HepG2 (cell line): Measurements from ENCODE around the gene TGIF1. TPM values are rescaled to one million over a fixed set of nuclear protein-coding genes. Genes with fewer than 3 reads are reported as not detected.

Experiments used
- ATAC-seq: fragments of 200-7000 bp; cut with Tn5 transposase; 3 replicates; pipeline ENCODE4 v1.9.1; 2020; ENCODE audit warnings: mild to moderate bottlenecking, moderate library complexity
- BruUV-seq: library from RNA; stranded (reverse); fragments of 400-500 nt; replicated peaks from 2 replicates; lab custom pipeline; 2021; lab: Mats Ljungman, UMichigan
- CTCF ChIA-PET: fragments of 300-600 bp; formaldehyde crosslinking; extraction: SDS; loops from one replicate; lab custom pipeline; 2021; ENCODE audit warnings: low total read pairs, inconsistent platforms, low intra/inter-chr PET ratio; lab: Yijun Ruan, JAX
- POLR2A ChIA-PET: fragments of 350-600 bp; sonication (Branson Sonifier 250); formaldehyde crosslinking; loops from one replicate; lab custom pipeline; 2020; ENCODE audit warnings: antibody characterized with exemption, inconsistent platforms; lab: Yijun Ruan, JAX
- DNase-seq: peaks from one replicate; pipeline ENCODE4 v3.0.0-alpha.2; 2015; ENCODE audit warnings: low spot score
- FAIRE-seq: peaks from 3 replicates; lab custom pipeline; 2011; peaks lifted over from hg19 to GRCh38; lab: Jason Lieb, UNC
- H2AFZ ChIP-seq: one replicate; pipeline ENCODE4 v1.6.1; 2011; ENCODE audit warnings: low read length, inconsistent platforms
- H3K27ac ChIP-seq: fragments of 300-600 bp; 3 replicates; pipeline ENCODE4 v1.8.0; 2011; ENCODE audit warnings: mixed run types, mild to moderate bottlenecking, mixed read lengths, low read length, inconsistent platforms; ENCODE audit not compliant: insufficient read depth; ENCODE audit errors: extremely low read length
- H3K27me3 ChIP-seq, 2 experiments: fragments of 200-600 bp in 1 of 2; 2 replicates in 1 of 2; 3 replicates in 1 of 2; pipeline versions ENCODE4 v1.6.0 to v1.8.0; 2011; ENCODE audit warnings: low read length in 2 of 2, mild to moderate bottlenecking in 2 of 2, moderate library complexity in 2 of 2, inconsistent platforms in 1 of 2; ENCODE audit not compliant: insufficient read depth in 2 of 2, control insufficient read depth in 1 of 2
- H3K36me3 ChIP-seq, 2 experiments: fragments of 200-600 bp in 1 of 2; replicated peaks in 1 of 2; 2 replicates in 1 of 2; 3 replicates in 1 of 2; pipeline versions ENCODE4 v1.5.1 to v1.8.0; 2011; ENCODE audit warnings: low read length in 2 of 2, inconsistent platforms in 1 of 2; ENCODE audit not compliant: insufficient read depth in 2 of 2, control insufficient read depth in 1 of 2
- H3K4me1 ChIP-seq: 2 replicates; pipeline ENCODE4 v1.5.1; 2012; ENCODE audit warnings: low read length, inconsistent platforms; ENCODE audit not compliant: insufficient read depth
- H3K4me2 ChIP-seq: 2 replicates; pipeline ENCODE4 v1.6.0; 2011; ENCODE audit warnings: low read depth, low read length, inconsistent platforms
- H3K4me3 ChIP-seq, 3 experiments: fragments of 200-600 bp in 1 of 3; sonication (generic), shearing (Covaris generic) in 1 of 3; replicated peaks in 1 of 3; 2 replicates each; pipeline ENCODE4 v1.5.1; 2011 to 2016; ENCODE audit warnings: low read length in 3 of 3, inconsistent platforms in 2 of 3, low read depth in 2 of 3, mild to moderate bottlenecking in 2 of 3, control low read depth in 1 of 3, mixed read lengths in 1 of 3; ENCODE audit not compliant: insufficient read depth in 1 of 3
- H3K79me2 ChIP-seq: one replicate; pipeline ENCODE4 v1.6.1; 2011; ENCODE audit warnings: low read length, inconsistent platforms; ENCODE audit not compliant: insufficient read depth
- H3K9ac ChIP-seq: 2 replicates; pipeline ENCODE4 v1.6.0; 2011; ENCODE audit warnings: mild to moderate bottlenecking, low read depth, low read length, inconsistent platforms; ENCODE audit not compliant: insufficient read depth
- H3K9me3 ChIP-seq: 2 replicates; pipeline ENCODE4 v1.5.1; 2012; ENCODE audit warnings: mild to moderate bottlenecking, low read length
- H4K20me1 ChIP-seq: 2 replicates; pipeline ENCODE4 v1.6.0; 2011; ENCODE audit warnings: inconsistent platforms, mild to moderate bottlenecking, low read length, moderate library complexity; ENCODE audit not compliant: insufficient read depth
- CAMTA2 ChIP-seq: sonication (generic); formaldehyde crosslinking; IDR thresholded peaks from 2 replicates; pipeline ENCODE4 v1.4.0; 2020; ENCODE audit warnings: mild to moderate bottlenecking, missing genetic modification reagents, borderline replicate concordance
- CENPX ChIP-seq: sonication (generic); formaldehyde crosslinking; IDR thresholded peaks from 2 replicates; pipeline ENCODE4 v1.9.0; 2021; ENCODE audit warnings: mild to moderate bottlenecking, missing genetic modification reagents, moderate library complexity
- EHMT2 ChIP-seq: fragments of 200-600 bp; sonication (generic); IDR thresholded peaks from 2 replicates; pipeline ENCODE4 v1.7.0; 2017; ENCODE audit warnings: antibody characterized with exemption, low read depth, low read length, borderline replicate concordance
- FOXA3 ChIP-seq: IDR thresholded peaks from 2 replicates; pipeline ENCODE4 v1.6.1; 2016; ENCODE audit warnings: missing genetic modification reagents, missing compliant biosample characterization
- FOXK2 ChIP-seq: fragments of 450-650 bp; IDR thresholded peaks from 2 replicates; pipeline ENCODE4 v1.6.1; 2016
- HHEX ChIP-seq: IDR thresholded peaks from 2 replicates; pipeline ENCODE4 v1.6.1; 2016; ENCODE audit warnings: control low read depth
- MAFF ChIP-seq: IDR thresholded peaks from 2 replicates; pipeline ENCODE4 v1.6.1; 2011; ENCODE audit warnings: low read depth, low read length, improper control_type of control experiment
- NFYB ChIP-seq: sonication (generic); formaldehyde crosslinking; IDR thresholded peaks from 2 replicates; pipeline ENCODE4 v1.4.0; 2020; ENCODE audit warnings: missing genetic modification reagents
- RFX3 ChIP-seq: IDR thresholded peaks from 2 replicates; pipeline ENCODE4 v1.6.1; 2016; ENCODE audit warnings: missing biosample characterization, missing genetic modification reagents
- SMARCE1 ChIP-seq: fragments of 450-650 bp; IDR thresholded peaks from 2 replicates; pipeline ENCODE4 v1.6.1; 2017; ENCODE audit warnings: borderline replicate concordance
- SOX5 ChIP-seq: IDR thresholded peaks from 2 replicates; pipeline ENCODE4 v1.6.1; 2016; ENCODE audit warnings: borderline replicate concordance
- SRF ChIP-seq: IDR thresholded peaks from 2 replicates; pipeline ENCODE4 v1.6.1; 2011; ENCODE audit warnings: mild to moderate bottlenecking, low read depth, low read length, moderate library complexity
- ZBTB34 ChIP-seq: sonication (generic); formaldehyde crosslinking; IDR thresholded peaks from 2 replicates; pipeline ENCODE4 v1.8.0; 2022; ENCODE audit warnings: mild to moderate bottlenecking, missing genetic modification reagents
- ZBTB42 ChIP-seq: sonication (generic); formaldehyde crosslinking; IDR thresholded peaks from 2 replicates; pipeline ENCODE4 v1.5.0; 2020; ENCODE audit warnings: mild to moderate bottlenecking, missing genetic modification reagents
- ZFP82 ChIP-seq: sonication (generic); formaldehyde crosslinking; IDR thresholded peaks from 2 replicates; pipeline ENCODE4 v1.5.1; 2020; ENCODE audit warnings: mild to moderate bottlenecking, missing genetic modification reagents, borderline replicate concordance
- ZNF253 ChIP-seq: sonication (generic); formaldehyde crosslinking; IDR thresholded peaks from 2 replicates; pipeline ENCODE4 v1.8.0; 2022; ENCODE audit warnings: mild to moderate bottlenecking, missing genetic modification reagents, borderline replicate concordance
- WGBS: methylation state at CpG from one replicate; pipeline ENCODE4 v1.1.6; 2017; ENCODE audit warnings: low lambda C conversion rate; 5-methylcytosine and 5-hydroxymethylcytosine counted together
- in situ Hi-C: cut with HindIII; loops from 2 replicates; pipeline ENCODE4 v1.10.0; 2017; ENCODE audit warnings: low pct_unique_long_range_greater_than_20kb; ENCODE audit not compliant: extremely low pct_ligation_motif_present
- intact Hi-C: fragments of 100-400 bp; cut with micrococcal nuclease; formaldehyde crosslinking; loops from one replicate; pipeline ENCODE4 v1.10.0; 2022; ENCODE audit not compliant: unreplicated experiment
- polyA plus RNA-seq, 8 experiments: library from polyadenylated mRNA; depleted of rRNA in 3 of 8; stranded (reverse) in 7 of 8; unstranded in 1 of 8; fragments of >200 nt; fragmentation: Illumina TruSeq in 4 of 8; extraction: Trizol in 4 of 8; gene quantifications; 2 replicates each; pipeline versions ENCODE4 v1.2.1 to v1.2.3, GENCODE V29; 2011 to 2016; ENCODE audit warnings: low read depth in 4 of 8, missing spikeins in 1 of 8, mixed read lengths in 1 of 8; ENCODE audit not compliant: insufficient read depth in 1 of 8
- total RNA-seq, 5 experiments: library from RNA; depleted of rRNA; stranded (reverse); fragments of >200 nt; fragmentation: Illumina TruSeq; extraction: Trizol; gene quantifications; 2 replicates each; pipeline ENCODE4 v1.2.3, GENCODE V29; 2016; ENCODE audit warnings: low read depth in 1 of 5
- TF ChIP-seq, protein P1 (sequence below): sonication (generic); formaldehyde crosslinking; IDR thresholded peaks from 2 replicates; pipeline ENCODE4 v1.4.0; 2020; ENCODE audit warnings: missing genetic modification reagents

TGIF1 gene
- total and polyA plus RNA-seq, 2 of the 13 experiments (the other 11 are each of a cell fraction or from before 2014, with no cell fraction given), result 50.0 to 76.1 TPM

DNA sequence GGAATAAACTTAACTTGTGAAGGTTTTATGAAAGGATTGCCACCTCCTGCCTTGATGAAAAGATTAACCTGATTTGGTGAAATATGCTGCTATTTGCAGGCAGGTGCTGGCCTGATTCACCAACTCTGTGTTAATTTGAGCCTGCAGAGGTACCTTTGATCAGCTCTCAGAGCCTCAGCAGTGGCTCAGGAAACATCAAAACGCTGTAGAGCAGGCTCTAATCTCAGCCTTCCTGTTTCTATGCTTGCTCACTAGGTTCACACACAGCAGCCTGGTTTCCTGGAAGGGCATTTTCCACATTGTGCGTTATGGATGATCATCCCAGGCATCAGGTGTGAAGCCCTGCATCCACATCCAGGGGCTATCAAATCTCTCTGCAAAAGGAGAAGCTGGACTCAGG, 16.9 kb downstream of the TGIF1 start:
- DNase-seq, result no peak
- Histone ChIP-seq H2AFZ (no peak overlapping the region), H3K4me2 (no peak overlapping the region), H3K9ac (no peak overlapping the region), H3K79me2 (no peaks in the 10 kb centered on the region), H3K9me3 (no peaks in the 10 kb centered on the region), H3K4me1 (peaks cover 18% of the 10 kb centered on the region), H3K27ac (no peak overlapping the region), H3K27me3 (no peaks in the 10 kb centered on the region), H4K20me1 (no peaks in the 10 kb centered on the region)
- FAIRE-seq, result no peak
- in situ Hi-C loops, result loop anchor here (25.0 kb wide), 1 partner anchor 405 kb away; no protein-coding TSS in a partner anchor
- ATAC-seq, result peak; percentile 51; the same call in 2 of the 3 replicates
- ChIA-PET CTCF (no interaction called here), POLR2A (interaction anchor here (1.5 kb wide), 1 partner anchor 169 kb away, joined by 3 read pairs; no protein-coding TSS in a partner anchor)
- WGBS, result 43% methylated on average over 2 of the region's 2 CpGs
- no peak for TF ChIP-seq SRF
- no peak for TF ChIP-seq FOXK2
- no peak for TF ChIP-seq FOXA3
- TF ChIP-seq SOX5 (CRISPR knock-in tag), result no peak
- no peak for TF ChIP-seq RFX3
- TF ChIP-seq HHEX (CRISPR knock-in tag), result no peak
- no peak for TF ChIP-seq ZNF253 (CRISPR knock-in tag)
- TF ChIP-seq ZBTB42 (CRISPR knock-in tag), result no peak
- TF ChIP-seq ZBTB34 (CRISPR knock-in tag), result no peak
- TF ChIP-seq CAMTA2, result no peak
- TF ChIP-seq MAFF, result no peak
- TF ChIP-seq EHMT2, result no peak
- TF ChIP-seq, protein P1, sequence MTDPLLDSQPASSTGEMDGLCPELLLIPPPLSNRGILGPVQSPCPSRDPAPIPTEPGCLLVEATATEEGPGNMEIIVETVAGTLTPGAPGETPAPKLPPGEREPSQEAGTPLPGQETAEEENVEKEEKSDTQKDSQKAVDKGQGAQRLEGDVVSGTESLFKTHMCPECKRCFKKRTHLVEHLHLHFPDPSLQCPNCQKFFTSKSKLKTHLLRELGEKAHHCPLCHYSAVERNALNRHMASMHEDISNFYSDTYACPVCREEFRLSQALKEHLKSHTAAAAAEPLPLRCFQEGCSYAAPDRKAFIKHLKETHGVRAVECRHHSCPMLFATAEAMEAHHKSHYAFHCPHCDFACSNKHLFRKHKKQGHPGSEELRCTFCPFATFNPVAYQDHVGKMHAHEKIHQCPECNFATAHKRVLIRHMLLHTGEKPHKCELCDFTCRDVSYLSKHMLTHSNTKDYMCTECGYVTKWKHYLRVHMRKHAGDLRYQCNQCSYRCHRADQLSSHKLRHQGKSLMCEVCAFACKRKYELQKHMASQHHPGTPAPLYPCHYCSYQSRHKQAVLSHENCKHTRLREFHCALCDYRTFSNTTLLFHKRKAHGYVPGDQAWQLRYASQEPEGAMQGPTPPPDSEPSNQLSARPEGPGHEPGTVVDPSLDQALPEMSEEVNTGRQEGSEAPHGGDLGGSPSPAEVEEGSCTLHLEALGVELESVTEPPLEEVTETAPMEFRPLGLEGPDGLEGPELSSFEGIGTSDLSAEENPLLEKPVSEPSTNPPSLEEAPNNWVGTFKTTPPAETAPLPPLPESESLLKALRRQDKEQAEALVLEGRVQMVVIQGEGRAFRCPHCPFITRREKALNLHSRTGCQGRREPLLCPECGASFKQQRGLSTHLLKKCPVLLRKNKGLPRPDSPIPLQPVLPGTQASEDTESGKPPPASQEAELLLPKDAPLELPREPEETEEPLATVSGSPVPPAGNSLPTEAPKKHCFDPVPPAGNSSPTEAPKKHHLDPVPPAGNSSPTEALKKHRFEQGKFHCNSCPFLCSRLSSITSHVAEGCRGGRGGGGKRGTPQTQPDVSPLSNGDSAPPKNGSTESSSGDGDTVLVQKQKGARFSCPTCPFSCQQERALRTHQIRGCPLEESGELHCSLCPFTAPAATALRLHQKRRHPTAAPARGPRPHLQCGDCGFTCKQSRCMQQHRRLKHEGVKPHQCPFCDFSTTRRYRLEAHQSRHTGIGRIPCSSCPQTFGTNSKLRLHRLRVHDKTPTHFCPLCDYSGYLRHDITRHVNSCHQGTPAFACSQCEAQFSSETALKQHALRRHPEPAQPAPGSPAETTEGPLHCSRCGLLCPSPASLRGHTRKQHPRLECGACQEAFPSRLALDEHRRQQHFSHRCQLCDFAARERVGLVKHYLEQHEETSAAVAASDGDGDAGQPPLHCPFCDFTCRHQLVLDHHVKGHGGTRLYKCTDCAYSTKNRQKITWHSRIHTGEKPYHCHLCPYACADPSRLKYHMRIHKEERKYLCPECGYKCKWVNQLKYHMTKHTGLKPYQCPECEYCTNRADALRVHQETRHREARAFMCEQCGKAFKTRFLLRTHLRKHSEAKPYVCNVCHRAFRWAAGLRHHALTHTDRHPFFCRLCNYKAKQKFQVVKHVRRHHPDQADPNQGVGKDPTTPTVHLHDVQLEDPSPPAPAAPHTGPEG (CRISPR knock-in tag), result no peak
- no peak for TF ChIP-seq ZFP82 (CRISPR knock-in tag)
- TF ChIP-seq NFYB (CRISPR knock-in tag), result no peak
- no peak for TF ChIP-seq SMARCE1
- TF ChIP-seq CENPX, result no peak
- TF ChIP-seq, all 625 proteins: peak for 0
- intact Hi-C loops, result no loop called here
- Histone ChIP-seq H3K4me3 (no peak overlapping the region), H3K36me3 (no peaks in the 10 kb centered on the region)
- no TSS peak for BruUV-seq
